Retinal pigment epithelial cell (primary cell): ENCODE results near the gene PTPRK.
A peak's percentile ranks its signal among the peaks of the same experiment; 100 is the strongest.
"Not testable (repeated sequence)": the region's sequence is repeated elsewhere in the genome, so short reads cannot be mapped to it uniquely, and the experiment has no call there.

Experiments used
- DNase-seq: peaks from one replicate; pipeline ENCODE4 v3.0.0-alpha.2; 2010; ENCODE audit warnings: low read depth
- H3K4me3 ChIP-seq: 2 replicates; pipeline ENCODE4 v1.5.1; 2011; ENCODE audit warnings: mild to moderate bottlenecking, low read length, control low read depth, moderate library complexity
- CTCF ChIP-seq: conservative IDR thresholded peaks from 2 replicates; pipeline ENCODE4 v1.5.1; 2011; ENCODE audit warnings: low read depth, low read length, control low read depth, inconsistent platforms

PTPRK gene

GRCh38 chr6:128446497-128446896 is 73.9 kb downstream of the PTPRK start:
- no peak for TF ChIP-seq CTCF
- H3K4me3 ChIP-seq: no peak overlapping the region
- DNase-seq: no peak

- no peak for DNase-seq
- H3K4me3 ChIP-seq: no peak overlapping the region
- TF ChIP-seq CTCF: no peak
These were observed 76.8 kb downstream of the PTPRK start for GRCh38 chr6:128443553-128443952.

DNA sequence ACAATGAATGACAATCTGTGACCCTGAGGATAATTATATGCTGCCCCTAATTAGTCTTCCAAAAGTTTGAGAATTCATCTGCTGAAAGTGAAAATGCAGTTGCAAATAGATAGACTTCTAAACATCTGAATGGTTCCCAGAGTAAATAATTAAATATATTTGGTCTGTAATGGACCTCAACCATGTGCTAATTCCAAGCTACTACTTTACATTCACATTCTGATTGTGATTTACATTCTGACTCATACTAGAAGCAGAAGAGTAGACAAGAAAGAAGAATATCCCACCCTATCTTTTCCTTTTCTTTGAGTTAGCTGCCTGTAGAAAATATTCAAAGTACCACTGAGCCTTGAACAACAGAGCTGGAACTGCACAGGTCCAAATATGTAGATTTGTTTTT is 80.8 kb downstream of the PTPRK start:
- DNase-seq: no peak
- H3K4me3 ChIP-seq: no peak overlapping the region
- TF ChIP-seq CTCF: no peak

- DNase-seq: peak; percentile 24
- no peak overlapping the region for H3K4me3 ChIP-seq
- no peak for TF ChIP-seq CTCF
These were observed 82.0 kb downstream of the PTPRK start for GRCh38 chr6:128438393-128438792.

- TF ChIP-seq CTCF: no peak
- no peak overlapping the region for H3K4me3 ChIP-seq
- no peak for DNase-seq
These were observed 82.7 kb downstream of the PTPRK start for GRCh38 chr6:128437685-128438084.

GRCh38 chr6:128434752-128435151 is 85.6 kb downstream of the PTPRK start:
- H3K4me3 ChIP-seq, DNase-seq: not testable (repeated sequence)

GRCh38 chr6:128432394-128432793 is 88.0 kb downstream of the PTPRK start:
- no peak for TF ChIP-seq CTCF
- H3K4me3 ChIP-seq: no peak overlapping the region
- peak; percentile 6 for DNase-seq

- no peak overlapping the region for H3K4me3 ChIP-seq
- TF ChIP-seq CTCF: no peak
- no peak for DNase-seq
These were observed 93.3 kb downstream of the PTPRK start for GRCh38 chr6:128427139-128427538.
